Prostate gland (tissue), 2 donors: ENCODE measurements around the gene EPHB4. TPM values are rescaled to one million over a fixed set of nuclear protein-coding genes. Genes with fewer than 3 reads are reported as not detected.
A peak's percentile ranks its signal among the peaks of the same experiment; 100 is the strongest.
"Not testable (repeated sequence)": the region's sequence is repeated elsewhere in the genome, so short reads cannot be mapped to it uniquely, and the experiment has no call there.

Experiments used
- DNase-seq: peaks from one replicate; pipeline ENCODE4 v3.0.0-alpha.2; 2019; ENCODE audit warnings: low spot score
- H3K27ac ChIP-seq, 2 donors: fragments of 200-600 bp; sonication (generic); 2 replicates each; pipeline ENCODE4 v1.5.1; 2017 to 2019
- H3K27me3 ChIP-seq: fragments of 200-600 bp; sonication (generic); replicated peaks from 2 replicates; pipeline ENCODE4 v1.5.1; 2019; ENCODE audit not compliant: insufficient read depth
- H3K36me3 ChIP-seq, 2 donors: fragments of 200-600 bp; sonication (generic); 1 replicate in 1 of 2; 2 replicates in 1 of 2; pipeline versions ENCODE4 v1.5.1 to v1.8.1; 2017 to 2019
- H3K4me1 ChIP-seq: fragments of 200-600 bp; sonication (generic); replicated peaks from 2 replicates; pipeline ENCODE4 v1.5.1; 2019
- H3K4me3 ChIP-seq, 2 donors: fragments of 200-600 bp; sonication (generic); 2 replicates each; pipeline ENCODE4 v1.5.1; 2017 to 2019
- H3K9me3 ChIP-seq: fragments of 200-600 bp; sonication (generic); 2 replicates; pipeline ENCODE4 v1.5.1; 2017
- CTCF ChIP-seq, 4 experiments: fragments of 200-600 bp in 2 of 4; fragments of 450-650 bp in 2 of 4; sonication (generic) in 2 of 4; IDR thresholded peaks; 1 replicate in 3 of 4; 2 replicates in 1 of 4; pipeline ENCODE4 v1.5.1; 2016 to 2019; ENCODE audit warnings: antibody characterized with exemption in 4 of 4, mild to moderate bottlenecking in 2 of 4, moderate library complexity in 2 of 4
- POLR2A ChIP-seq: fragments of 450-650 bp; IDR thresholded peaks from one replicate; pipeline ENCODE4 v1.6.1; 2016; ENCODE audit warnings: antibody characterized with exemption, mild to moderate bottlenecking
- POLR2AphosphoS5 ChIP-seq: sonication (generic); formaldehyde crosslinking; IDR thresholded peaks from one replicate; pipeline ENCODE4 v1.6.1; 2017; ENCODE audit warnings: antibody characterized with exemption
- WGBS: methylation state at CpG from one replicate; pipeline ENCODE4 v1.1.5; 2018; 5-methylcytosine and 5-hydroxymethylcytosine counted together
- intact Hi-C: fragments of 100-400 bp; cut with DNase I; formaldehyde crosslinking; loops from one replicate; pipeline ENCODE4 v1.14.2; 2022
- total RNA-seq, 2 donors: library from RNA; depleted of rRNA; stranded (reverse); fragments of >200 nt; gene quantifications; one replicate each; pipeline ENCODE4 v1.1.0, GENCODE V29; 2016

Gene EPHB4
- total RNA-seq, 2 donors from 2014 or later: 78.6 to 80.8 TPM

DNA sequence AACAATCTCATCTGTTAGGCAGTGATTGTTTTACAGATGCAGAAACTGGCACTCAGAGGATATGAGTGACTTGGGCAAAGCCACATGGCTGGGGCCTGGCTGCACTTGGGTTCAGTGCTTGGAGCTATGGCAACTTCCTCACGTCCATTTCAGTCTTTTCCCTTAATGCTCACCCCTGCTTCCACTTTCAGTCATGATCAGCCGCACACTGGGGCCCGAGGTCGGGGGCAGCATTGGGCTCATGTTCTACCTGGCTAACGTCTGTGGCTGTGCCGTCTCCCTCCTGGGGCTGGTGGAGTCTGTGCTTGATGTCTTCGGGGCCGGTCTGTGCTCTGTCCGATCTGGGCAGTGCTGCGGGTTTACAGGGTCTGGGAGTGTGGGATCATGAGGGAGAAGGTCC is 28.2 kb upstream of the EPHB4 start:
- TF ChIP-seq CTCF (IDR thresholded peaks at IDR 0.05): no peak
- TF ChIP-seq POLR2AphosphoS5: no peak
- TF ChIP-seq POLR2A: no peak
- no peaks in the 10 kb centered on the region for H3K4me1 ChIP-seq
- no peaks in the 10 kb centered on the region for H3K36me3 ChIP-seq
- WGBS: 87% methylated on average over 10 of the region's 10 CpGs
- DNase-seq: no peak
- no peak overlapping the region for H3K4me3 ChIP-seq
- no peaks in the 10 kb centered on the region for H3K27me3 ChIP-seq
- no peaks in the 10 kb centered on the region for H3K9me3 ChIP-seq
- intact Hi-C loops: no loop called here
- H3K27ac ChIP-seq: no peak overlapping the region

- not testable (repeated sequence) for H3K4me1 ChIP-seq, H3K4me3 ChIP-seq, H3K27ac ChIP-seq, H3K27me3 ChIP-seq, DNase-seq, H3K36me3 ChIP-seq, H3K9me3 ChIP-seq
- 93% methylated on average over 9 of the region's 9 CpGs for WGBS
- intact Hi-C loops: loop anchor here (5.0 kb wide), 1 partner anchor 133 kb away; the partner anchor contains the start of gene EPO
Measured at GRCh38 chr7:100854899-100855298, 27.6 kb upstream of the EPHB4 start.

- Histone ChIP-seq H3K4me3 (no peak overlapping the region), H3K27me3 (no peaks in the 10 kb centered on the region), H3K4me1 (no peaks in the 10 kb centered on the region), H3K36me3 (no peaks in the 10 kb centered on the region), H3K27ac (no peak overlapping the region), H3K9me3 (no peaks in the 10 kb centered on the region)
- WGBS: 86% methylated on average over 14 of the region's 14 CpGs
- no peak for DNase-seq
- intact Hi-C loops: loop anchor here (5.0 kb wide), 1 partner anchor 132 kb away; the partner anchor contains the start of gene EPO
- TF ChIP-seq POLR2A: no peak
- TF ChIP-seq POLR2AphosphoS5: no peak
- no peak for TF ChIP-seq CTCF (IDR thresholded peaks at IDR 0.05)
Measured at GRCh38 chr7:100854146-100854895, 27.0 kb upstream of the EPHB4 start.

GRCh38 chr7:100852048-100852872 is 24.9 kb upstream of the EPHB4 start, which contains the start of gene SLC12A9:
TSS of gene SLC12A9 (plus strand) at chr7:100852713. CDS start at chr7:100854198, 1,485 bp downstream.
- peak within 1 kb of the TSS; percentile 52 to 58 for H3K4me3 ChIP-seq
- H3K4me1 ChIP-seq: no peaks in the 10 kb centered on the region
- no peaks in the 10 kb centered on the region for H3K36me3 ChIP-seq
- no peaks in the 10 kb centered on the region for H3K27me3 ChIP-seq
- H3K27ac ChIP-seq: peak within 1 kb of the TSS; percentile 28 to 33
- intact Hi-C loops: loop anchor here (2.0 to 5.0 kb wide), 3 partner anchors 53 to 147 kb away; partner anchors contain the start of gene EPO
- DNase-seq: peak; percentile 88
- under 1% methylated on average over 71 of the region's 71 CpGs for WGBS
- no peaks in the 10 kb centered on the region for H3K9me3 ChIP-seq
- TF ChIP-seq CTCF (IDR thresholded peaks at IDR 0.05) (peak; percentile 74 to 96 (median 94)), POLR2A (peak; percentile 54), POLR2AphosphoS5 (peak; percentile 52)

- Histone ChIP-seq H3K27me3 (no peaks in the 10 kb centered on the region), H3K4me1 (no peaks in the 10 kb centered on the region), H3K9me3 (no peaks in the 10 kb centered on the region), H3K4me3 (no peak overlapping the region), H3K27ac (no peak overlapping the region), H3K36me3 (no peaks in the 10 kb centered on the region)
- TF ChIP-seq CTCF (IDR thresholded peaks at IDR 0.05) (no peak), POLR2A (no peak), POLR2AphosphoS5 (peak; percentile 27)
- 81% methylated on average over 4 of the region's 4 CpGs for WGBS
- intact Hi-C loops: no loop called here
- DNase-seq: no peak
Measured at GRCh38 chr7:100847360-100847759, 20.0 kb upstream of the EPHB4 start.
